Fibroblast of skin of back (primary cell): ENCODE data around the gene SCN2B.

Experiments used
- DNase-seq: peaks from one replicate; pipeline ENCODE4 v3.0.0-alpha.2; 2013

Gene SCN2B

DNA sequence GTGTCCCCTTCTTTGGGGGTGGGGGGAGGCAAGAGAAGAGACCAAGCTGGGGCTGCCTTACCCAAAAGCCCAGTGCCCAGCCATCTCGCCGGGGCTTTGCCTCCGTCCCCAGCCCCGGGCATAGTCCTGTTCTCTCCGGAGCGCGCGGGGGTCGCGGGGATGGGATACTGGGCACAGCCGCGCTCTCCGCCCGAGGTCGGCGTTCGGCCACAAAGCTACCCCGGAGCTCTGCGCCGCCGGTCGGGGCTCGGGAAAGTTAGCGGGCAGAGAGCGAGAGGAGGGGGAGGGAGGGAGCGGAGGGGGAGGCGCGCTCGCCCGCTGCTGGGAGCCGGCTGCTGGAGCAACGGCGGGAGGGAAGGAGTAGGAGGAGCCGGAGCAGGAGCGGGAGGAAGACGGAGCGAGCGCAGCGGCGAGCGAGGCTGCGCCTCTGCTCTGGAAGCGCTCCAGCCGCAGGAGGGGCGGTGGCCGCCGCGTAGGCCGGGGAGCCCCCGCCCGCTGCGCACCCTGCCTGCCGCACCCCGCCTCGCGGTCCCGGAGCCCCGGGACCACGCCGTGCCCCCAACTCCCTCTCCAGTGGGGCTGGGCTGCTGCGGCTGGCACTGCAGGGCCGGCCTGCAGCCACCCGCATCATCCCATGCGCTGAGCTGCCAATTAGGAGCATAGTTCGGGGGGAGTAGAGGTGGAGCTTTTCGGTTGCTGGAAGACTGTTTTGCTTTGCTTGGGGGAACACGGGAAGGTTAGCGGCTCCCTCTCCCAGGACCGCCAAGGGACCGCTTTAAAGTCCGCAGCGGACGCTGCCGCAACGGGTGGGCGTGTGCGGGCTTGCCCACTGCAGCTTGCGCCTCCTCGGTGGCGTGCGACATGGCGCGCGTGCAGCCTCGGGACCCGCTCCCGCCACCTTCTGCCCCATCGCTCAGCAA is 23.6 kb downstream of the SCN2B start, which contains the start of gene SCN4B:
TSS of gene SCN4B (minus strand) at position 272 of the 920 bp plus-strand sequence. CDS start at position 122, 150 bp downstream.
- peak; percentile 57 for DNase-seq

DNA sequence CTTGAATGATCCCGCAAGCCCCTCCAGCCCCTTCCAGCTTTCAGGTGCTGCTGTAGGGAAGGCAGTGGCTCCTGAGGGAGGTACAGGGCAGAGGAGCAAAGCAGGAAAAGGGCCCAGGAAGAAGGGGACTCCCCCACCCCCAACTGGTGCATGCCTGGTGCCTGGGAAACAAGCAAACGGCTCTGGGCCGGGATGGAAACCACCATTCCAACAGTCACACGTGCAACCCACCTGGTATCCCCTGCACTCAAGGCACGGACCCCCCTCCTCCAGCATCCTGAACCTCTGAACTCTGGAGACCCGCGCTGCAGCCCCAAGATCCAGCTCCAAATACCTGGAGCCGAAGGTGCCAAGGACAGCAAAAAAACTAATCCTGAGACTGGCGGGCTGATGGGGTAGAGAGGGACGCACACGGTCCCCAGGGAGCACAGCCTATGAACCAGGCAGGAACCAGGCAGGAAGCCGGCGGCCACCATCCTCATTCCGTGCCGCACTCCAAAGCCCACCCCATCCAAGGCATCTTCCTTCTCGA is 24.4 kb downstream of the SCN2B start:
- no peak for DNase-seq

DNA sequence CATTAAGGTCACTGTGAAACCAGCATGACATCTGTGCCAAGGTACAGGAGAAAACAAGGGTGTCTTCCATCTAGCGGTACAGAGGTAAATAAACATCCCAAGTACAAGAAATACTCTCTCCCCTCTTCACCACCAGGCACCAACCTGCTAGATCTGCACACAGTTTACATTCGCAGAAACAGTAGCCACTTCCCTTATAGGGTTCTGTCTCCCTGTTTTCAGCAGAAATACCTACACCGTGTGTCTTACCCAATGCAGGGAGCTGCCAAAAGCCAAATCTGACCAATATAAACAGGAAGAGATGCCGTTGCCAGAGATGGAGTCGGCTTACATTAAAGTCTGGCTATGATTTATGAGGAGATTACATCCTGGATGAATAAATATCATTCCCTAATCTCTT is 25.0 kb downstream of the SCN2B start:
- DNase-seq = no peak

DNA sequence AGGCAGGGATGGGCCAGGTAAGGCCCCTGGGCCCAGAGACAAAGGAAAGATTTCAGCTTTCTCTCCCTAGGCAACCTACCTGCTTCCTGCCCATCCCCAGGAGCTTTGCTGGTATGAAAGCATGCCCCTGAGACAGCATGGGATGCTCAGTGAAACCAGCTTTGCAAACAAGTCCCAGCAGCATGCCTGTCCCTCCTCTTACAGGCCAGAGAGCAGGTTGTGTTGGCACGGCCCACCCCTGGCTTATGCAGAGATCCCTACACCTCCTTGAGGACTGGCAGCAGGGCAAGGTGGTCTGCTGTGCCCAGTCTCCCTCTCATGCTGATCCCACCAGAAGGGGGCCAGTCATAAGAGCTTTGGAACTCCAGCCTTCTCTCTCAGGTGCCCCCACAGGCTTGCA is 26.9 kb downstream of the SCN2B start:
- no peak for DNase-seq

DNA sequence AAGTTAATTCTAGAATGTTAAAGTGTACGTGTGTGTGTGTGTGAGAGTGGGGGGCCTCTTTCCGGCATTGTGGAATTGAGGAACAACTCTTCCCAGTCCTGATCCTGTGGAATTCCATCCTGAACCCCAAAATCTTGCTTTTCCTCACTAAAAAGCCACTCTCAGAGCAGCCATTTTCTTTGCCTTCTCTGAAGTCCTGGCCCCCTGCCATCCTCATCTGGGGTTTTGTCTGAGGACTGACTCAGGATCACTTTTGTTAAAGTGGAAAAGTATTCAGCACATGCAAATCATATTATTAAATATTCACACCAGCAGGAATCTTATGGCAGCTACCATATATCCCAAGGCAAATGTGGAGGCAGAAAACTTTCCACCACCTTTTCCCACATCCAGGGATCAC is 27.6 kb downstream of the SCN2B start:
- no peak for DNase-seq

DNA sequence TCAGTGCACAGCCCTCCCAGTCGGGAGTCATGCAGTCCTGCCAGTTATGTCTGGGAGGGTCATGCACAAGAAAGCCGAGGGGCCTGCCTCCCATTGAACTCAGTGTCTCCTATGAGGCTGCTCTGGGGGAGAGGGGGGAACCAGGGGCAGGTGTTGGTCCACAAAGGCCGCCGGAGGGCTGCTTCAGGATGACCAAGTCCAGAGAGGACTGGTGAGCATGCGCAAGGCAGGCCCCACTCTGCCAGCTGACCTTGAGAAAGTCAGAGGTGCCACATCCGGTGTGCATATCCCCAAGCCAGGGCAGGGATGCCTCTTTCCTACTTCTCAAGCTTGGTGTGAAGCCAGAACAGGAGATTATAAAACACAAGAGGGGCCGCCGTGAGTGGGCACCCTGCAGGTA is 28.2 kb downstream of the SCN2B start:
- no peak for DNase-seq

DNA sequence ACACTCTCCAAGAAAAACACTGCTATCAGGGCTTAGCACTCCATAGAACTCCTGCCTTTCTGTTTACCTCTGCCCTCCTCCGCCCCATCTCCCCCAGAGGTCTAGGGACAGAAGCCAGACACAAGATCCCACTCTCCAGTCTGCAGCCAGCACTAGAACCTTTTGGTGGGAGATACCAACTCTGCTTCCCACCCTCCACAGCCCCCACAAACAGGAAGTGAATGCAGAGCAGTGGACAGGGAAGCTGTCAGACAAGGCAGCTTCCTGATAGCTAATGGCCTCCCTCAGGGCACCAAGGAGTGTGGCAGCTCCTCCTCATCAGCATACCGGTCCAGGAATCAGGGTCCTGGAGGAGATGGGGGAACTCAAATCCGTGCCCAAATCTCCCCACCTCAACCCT is 28.9 kb downstream of the SCN2B start:
- DNase-seq = no peak

- DNase-seq = no peak
These were observed 29.9 kb downstream of the SCN2B start for GRCh38 chr11:118146554-118146953.

- peak; percentile 50 for DNase-seq
These were observed 30.9 kb downstream of the SCN2B start for GRCh38 chr11:118145285-118146227.

GRCh38 chr11:118144301-118145268 is 31.9 kb downstream of the SCN2B start:
- no peak for DNase-seq

GRCh38 chr11:118143661-118144185 is 32.7 kb downstream of the SCN2B start:
- no peak for DNase-seq

DNA sequence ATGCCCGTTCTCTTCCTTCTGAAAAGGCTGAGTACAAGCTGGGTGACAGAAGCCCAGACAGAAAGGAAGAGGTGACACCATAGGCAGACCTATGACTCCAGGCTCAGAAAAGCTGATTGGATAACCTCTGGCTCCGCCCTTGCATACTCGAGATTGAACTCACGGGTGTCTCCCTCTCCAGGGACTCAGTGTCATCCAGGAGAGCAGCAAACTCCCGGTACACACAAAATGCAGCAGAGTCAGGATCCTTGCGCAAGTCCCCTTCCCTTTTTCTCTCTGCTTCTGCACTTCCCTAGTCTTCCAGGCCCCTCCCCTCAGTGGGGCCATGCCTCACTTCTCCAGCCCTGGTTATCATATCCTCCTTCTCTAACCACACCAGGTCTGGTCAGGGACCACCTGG is 33.6 kb downstream of the SCN2B start:
- DNase-seq = no peak

- DNase-seq = no peak
These were observed 34.4 kb downstream of the SCN2B start for GRCh38 chr11:118142081-118142480.

DNA sequence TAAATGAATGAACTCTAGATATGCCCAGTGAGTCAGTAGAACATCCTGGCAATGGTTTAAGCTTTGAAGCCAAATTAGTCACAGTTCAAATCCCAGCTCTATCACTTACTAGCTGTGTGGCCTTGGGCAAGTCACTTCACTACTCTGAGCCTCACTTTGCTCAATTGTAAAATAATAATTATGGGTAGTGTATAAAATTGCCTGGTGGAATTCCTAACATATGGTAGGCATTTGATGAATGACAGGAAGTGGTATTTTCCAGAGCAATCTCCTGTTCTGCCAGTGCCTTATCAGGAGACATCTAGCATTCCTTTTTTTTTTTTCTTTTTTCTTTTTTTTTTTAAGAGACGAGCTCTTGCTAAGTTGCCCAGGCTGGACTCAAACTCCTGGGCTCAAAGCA is 36.9 kb downstream of the SCN2B start:
- no peak for DNase-seq

GRCh38 chr11:118138839-118139420 is 37.5 kb downstream of the SCN2B start:
- no peak for DNase-seq

- DNase-seq = no peak
These were observed 39.6 kb downstream of the SCN2B start for GRCh38 chr11:118136801-118137200.

DNA sequence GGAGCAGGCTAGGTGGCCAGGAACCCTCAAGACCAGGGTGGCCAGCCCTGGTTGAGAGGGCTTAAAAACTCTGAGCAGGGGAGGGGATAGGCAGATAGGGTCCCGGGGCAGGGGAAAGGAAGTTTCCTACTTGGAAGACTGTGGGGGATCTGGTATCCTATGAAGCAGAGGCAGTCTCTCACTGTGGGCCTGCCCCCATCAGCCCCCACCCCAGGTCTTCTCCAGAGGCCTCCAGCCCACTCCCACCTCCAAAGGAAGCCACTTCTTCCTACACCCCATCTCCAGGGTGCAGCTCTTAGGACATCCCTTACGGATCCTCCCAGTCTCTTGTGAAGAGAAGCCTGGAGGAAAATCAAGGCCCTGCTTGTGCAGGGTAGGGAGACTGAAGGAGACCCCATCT is 40.1 kb downstream of the SCN2B start:
- no peak for DNase-seq

DNA sequence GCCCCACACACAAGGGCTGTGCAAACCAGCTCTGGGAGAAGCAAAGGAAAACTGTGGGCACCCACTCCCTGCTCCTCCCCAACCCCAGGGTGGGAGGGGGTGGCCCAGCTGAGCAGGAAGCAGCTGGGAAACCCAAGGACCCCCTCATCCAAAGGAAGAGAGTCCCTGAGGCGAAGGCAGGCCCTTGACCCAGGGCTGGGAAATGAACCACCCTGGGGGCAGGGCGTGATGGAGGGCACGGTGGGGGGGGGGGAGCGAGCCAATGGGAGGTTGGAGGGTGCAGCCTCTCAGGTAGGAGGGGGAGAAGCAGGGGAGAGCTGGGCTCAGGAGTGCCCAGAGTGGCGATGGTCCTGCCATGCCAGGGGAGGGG is 40.7 kb downstream of the SCN2B start:
- no peak for DNase-seq

- DNase-seq = no peak
These were observed 41.2 kb downstream of the SCN2B start for GRCh38 chr11:118135051-118135795.

DNA sequence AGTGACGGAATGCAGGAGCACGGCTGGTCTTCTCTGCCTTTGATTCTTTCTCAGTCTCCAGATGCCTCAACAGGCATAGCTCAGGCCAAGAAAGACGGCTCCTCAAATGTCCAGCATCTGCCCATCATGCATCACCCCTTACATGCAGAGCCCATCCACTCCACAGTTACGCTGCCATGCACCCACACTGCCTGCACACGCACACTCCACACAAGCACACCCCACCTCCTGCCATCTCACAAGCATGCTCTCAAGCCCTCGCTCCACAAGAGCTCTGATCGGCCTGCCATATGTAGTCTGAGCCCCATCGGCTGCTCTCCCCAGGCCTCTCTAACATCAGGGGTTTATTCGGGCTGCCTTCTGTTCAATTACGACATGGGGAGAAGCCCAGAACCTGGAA is 42.6 kb downstream of the SCN2B start:
- DNase-seq = no peak
